NCI-H1092 treated with DMSO at 0.1 percent for 48 hours (cell line): ENCODE results near the gene KRT13.

Experiments
- DNase-seq: peaks from one replicate; lab custom pipeline; 2025; lab: John Stamatoyannopoulos, UW

Gene KRT13

GRCh38 chr17:41519501-41520224, 14.3 kb upstream of the KRT13 start:
- DNase-seq, result peak; percentile 63

- peak; percentile 23 for DNase-seq
Observed at GRCh38 chr17:41518789-41519449, 13.5 kb upstream of the KRT13 start, which contains the start of gene KRT15. Gene KRT15, minus strand, starts transcription at chr17:41518890. Its CDS starts 63 bp downstream, at chr17:41518827.

- no peak for DNase-seq
Observed at GRCh38 chr17:41518031-41518430, 12.6 kb upstream of the KRT13 start.

GRCh38 chr17:41516830-41517283, 11.4 kb upstream of the KRT13 start:
- no peak for DNase-seq

- DNase-seq, result no peak
Observed at GRCh38 chr17:41516147-41516829, 10.9 kb upstream of the KRT13 start.

GRCh38 chr17:41513168-41513547, 7.7 kb upstream of the KRT13 start:
- DNase-seq, result no peak

GRCh38 chr17:41512546-41513167, 7.2 kb upstream of the KRT13 start:
- DNase-seq, result no peak

GRCh38 chr17:41511716-41512115, 6.3 kb upstream of the KRT13 start:
- no peak for DNase-seq

GRCh38 chr17:41511116-41511515, 5.7 kb upstream of the KRT13 start:
- no peak for DNase-seq

GRCh38 chr17:41510251-41511065, 5.0 kb upstream of the KRT13 start:
- no peak for DNase-seq

GRCh38 chr17:41507315-41507880, 2.0 kb upstream of the KRT13 start:
- DNase-seq, result no peak

GRCh38 chr17:41505809-41506767, 676 bp upstream of the KRT13 start:
- no peak for DNase-seq

GRCh38 chr17:41504246-41504977, 1.0 kb downstream of the KRT13 start:
- peak; percentile 10 for DNase-seq

GRCh38 chr17:41503202-41503601, 2.2 kb downstream of the KRT13 start:
- no peak for DNase-seq

GRCh38 chr17:41500131-41500911, 5.1 kb downstream of the KRT13 start:
- DNase-seq, result no peak

GRCh38 chr17:41499714-41500113, 5.7 kb downstream of the KRT13 start:
- no peak for DNase-seq

GRCh38 chr17:41498276-41498675, 7.1 kb downstream of the KRT13 start:
- DNase-seq, result no peak

- DNase-seq, result peak; percentile 65
Observed at GRCh38 chr17:41496803-41497484, 8.5 kb downstream of the KRT13 start.
